A549 (cell line): Measurements from ENCODE around the gene SH3RF3. TPM values are rescaled to one million over a fixed set of nuclear protein-coding genes. Genes with fewer than 3 reads are reported as not detected.
A peak's percentile ranks its signal among the peaks of the same experiment; 100 is the strongest.

Source experiments
- ATAC-seq, 2 experiments: fragments of 200-7000 bp in 1 of 2; fragments of >200 bp in 1 of 2; cut with Nextera tagmentation in 1 of 2; cut with Tn5 transposase in 1 of 2; 3 replicates each; pipeline versions ENCODE4 v1.8.0 to v1.9.1; 2018 to 2020; ENCODE audit warnings: mild to moderate bottlenecking in 1 of 2, moderate library complexity in 1 of 2
- CTCF ChIA-PET: fragments of 300-600 bp; sonication (Branson Sonifier 250); formaldehyde crosslinking; extraction: SDS; loops from one replicate; lab custom pipeline; 2021; ENCODE audit warnings: antibody characterized with exemption, inconsistent platforms; lab: Yijun Ruan, JAX
- POLR2A ChIA-PET: fragments of 350-600 bp; formaldehyde crosslinking; extraction: SDS; loops from one replicate; lab custom pipeline; 2021; ENCODE audit warnings: antibody characterized with exemption, inconsistent platforms; lab: Yijun Ruan, JAX
- DNase-seq, 2 experiments: peaks; one replicate each; pipeline versions ENCODE4 v3.0.0 to v3.0.0-alpha.2; 2011 to 2016; ENCODE audit warnings: low read depth in 1 of 2, low spot score in 1 of 2
- FAIRE-seq: peaks from 2 replicates; lab custom pipeline; 2011; peaks lifted over from hg19 to GRCh38; lab: Jason Lieb, UNC
- H3K27ac ChIP-seq, 2 experiments: fragments of >200 bp; sonication (Bioruptor Twin); formaldehyde crosslinking; 3 replicates each; pipeline ENCODE4 v1.5.1; 2016 to 2017
- H3K4me1 ChIP-seq: fragments of >200 bp; sonication (Bioruptor Twin); formaldehyde crosslinking; 3 replicates; pipeline ENCODE4 v1.6.1; 2016
- H3K4me2 ChIP-seq: fragments of >200 bp; sonication (Bioruptor Twin); formaldehyde crosslinking; 3 replicates; pipeline ENCODE4 v1.6.1; 2016
- H3K4me3 ChIP-seq: fragments of >200 bp; sonication (Bioruptor Twin); formaldehyde crosslinking; 3 replicates; pipeline ENCODE4 v1.5.1; 2016
- H3K9me3 ChIP-seq: fragments of >200 bp; sonication (Bioruptor Twin); formaldehyde crosslinking; 3 replicates; pipeline ENCODE4 v1.6.1; 2016
- BCL3 ChIP-seq: fragments of >200 bp; sonication (Bioruptor Twin); formaldehyde crosslinking; IDR thresholded peaks from 3 replicates; pipeline ENCODE4 v1.6.1; 2016
- CEBPB ChIP-seq, 2 experiments: fragments of >200 bp in 1 of 2; sonication (Bioruptor Twin) in 1 of 2; formaldehyde crosslinking in 1 of 2; IDR thresholded peaks; 2 replicates each; pipeline ENCODE4 v1.6.1; 2012 to 2016
- CHD2 ChIP-seq: fragments of 150-350 bp; IDR thresholded peaks from 2 replicates; pipeline ENCODE4 v1.6.1; 2014; ENCODE audit warnings: low read length; ENCODE audit not compliant: partially characterized antibody
- CHD4 ChIP-seq: fragments of 200-600 bp; sonication (generic); IDR thresholded peaks from 2 replicates; pipeline ENCODE4 v1.6.1; 2016; ENCODE audit warnings: antibody characterized with exemption, mild to moderate bottlenecking, borderline replicate concordance
- EHMT2 ChIP-seq: fragments of 200-600 bp; sonication (generic); IDR thresholded peaks from 2 replicates; pipeline ENCODE4 v1.6.1; 2016; ENCODE audit warnings: antibody characterized with exemption, low read depth, mild to moderate bottlenecking, moderate library complexity
- EP300 ChIP-seq, 2 experiments: fragments of >200 bp; sonication (Bioruptor Twin); formaldehyde crosslinking; IDR thresholded peaks; 2 replicates in 1 of 2; 3 replicates in 1 of 2; pipeline ENCODE4 v1.6.1; 2016 to 2017
- ESRRA ChIP-seq: fragments of 150-350 bp; IDR thresholded peaks from 2 replicates; pipeline ENCODE4 v1.6.1; 2014; ENCODE audit warnings: mild to moderate bottlenecking, low read length, borderline replicate concordance
- FOSB ChIP-seq: fragments of 250-450 bp; sonication (Bioruptor Pico); IDR thresholded peaks from 2 replicates; pipeline ENCODE4 v1.5.0; 2020; ENCODE audit warnings: mild to moderate bottlenecking, moderate library complexity
- FOSL2 ChIP-seq, 2 experiments: fragments of 450-650 bp in 1 of 2; fragments of >200 bp in 1 of 2; sonication (Bioruptor Twin) in 1 of 2; formaldehyde crosslinking; IDR thresholded peaks; 2 replicates each; pipeline versions ENCODE4 v1.5.0 to v1.6.1; 2016 to 2020; ENCODE audit warnings: mild to moderate bottlenecking in 1 of 2, moderate library complexity in 1 of 2
- FOXS1 ChIP-seq: fragments of 250-450 bp; sonication (Bioruptor Pico); IDR thresholded peaks from 2 replicates; pipeline ENCODE4 v1.5.0; 2020; ENCODE audit warnings: mild to moderate bottlenecking, moderate library complexity
- GATA3 ChIP-seq: IDR thresholded peaks from 2 replicates; pipeline ENCODE4 v1.6.1; 2012; ENCODE audit warnings: borderline replicate concordance
- HES2 ChIP-seq: fragments of >200 bp; sonication (Bioruptor Twin); formaldehyde crosslinking; IDR thresholded peaks from 2 replicates; pipeline ENCODE4 v1.6.1; 2016
- HMGXB4 ChIP-seq: fragments of 250-450 bp; sonication (Bioruptor Pico); IDR thresholded peaks from 2 replicates; pipeline ENCODE4 v1.5.0; 2021; ENCODE audit warnings: mild to moderate bottlenecking, moderate library complexity, borderline replicate concordance
- HOXA7 ChIP-seq: fragments of 250-450 bp; sonication (Bioruptor Pico); IDR thresholded peaks from 2 replicates; pipeline ENCODE4 v1.5.0; 2020; ENCODE audit warnings: mild to moderate bottlenecking, moderate library complexity
- KDM1A ChIP-seq: fragments of 200-600 bp; sonication (generic); IDR thresholded peaks from 2 replicates; pipeline ENCODE4 v1.6.1; 2016; ENCODE audit warnings: low read depth, mild to moderate bottlenecking
- MAX ChIP-seq: IDR thresholded peaks from 2 replicates; pipeline ENCODE4 v1.6.1; 2012
- MYC ChIP-seq: IDR thresholded peaks from 2 replicates; pipeline ENCODE4 v1.6.1; 2012; ENCODE audit warnings: mild to moderate bottlenecking, inconsistent platforms, low read length, improper control_type of control experiment, borderline replicate concordance
- NR3C1 ChIP-seq: fragments of >200 bp; sonication (Bioruptor Twin); formaldehyde crosslinking; IDR thresholded peaks from 3 replicates; pipeline ENCODE4 v1.6.1; 2017
- PBX3 ChIP-seq: IDR thresholded peaks from 2 replicates; pipeline ENCODE4 v1.6.1; 2012
- PHF8 ChIP-seq: fragments of 200-600 bp; sonication (generic); IDR thresholded peaks from 2 replicates; pipeline ENCODE4 v1.6.1; 2016; ENCODE audit warnings: low read depth, mild to moderate bottlenecking, antibody characterized with exemption, moderate library complexity, borderline replicate concordance
- POLR2A ChIP-seq: IDR thresholded peaks from 2 replicates; pipeline ENCODE4 v1.6.1; 2012; ENCODE audit warnings: mild to moderate bottlenecking, low read length
- RCOR1 ChIP-seq: fragments of 150-350 bp; IDR thresholded peaks from 2 replicates; pipeline ENCODE4 v1.6.1; 2014; ENCODE audit warnings: antibody characterized with exemption, low read length, low read depth
- REST ChIP-seq: fragments of 200-600 bp; sonication (generic); IDR thresholded peaks from 2 replicates; pipeline ENCODE4 v1.6.1; 2016; ENCODE audit warnings: antibody characterized with exemption, mild to moderate bottlenecking, moderate library complexity
- RNF2 ChIP-seq: fragments of 200-600 bp; sonication (generic); IDR thresholded peaks from 2 replicates; pipeline ENCODE4 v1.6.1; 2016; ENCODE audit warnings: low read depth, mild to moderate bottlenecking, antibody characterized with exemption, moderate library complexity, borderline replicate concordance
- TFCP2L1 ChIP-seq: fragments of 250-450 bp; sonication (Bioruptor Pico); IDR thresholded peaks from 2 replicates; pipeline ENCODE4 v1.5.0; 2021; ENCODE audit warnings: mild to moderate bottlenecking
- USF2 ChIP-seq: fragments of 450-650 bp; IDR thresholded peaks from 2 replicates; pipeline ENCODE4 v1.6.1; 2014; ENCODE audit warnings: antibody characterized with exemption
- ZNF302 ChIP-seq: fragments of 250-450 bp; sonication (Bioruptor Pico); IDR thresholded peaks from 2 replicates; pipeline ENCODE4 v1.9.0; 2021; ENCODE audit warnings: inconsistent platforms, mild to moderate bottlenecking, moderate library complexity
- ZSCAN20 ChIP-seq: fragments of 250-450 bp; sonication (Bioruptor Pico); IDR thresholded peaks from 2 replicates; pipeline ENCODE4 v1.8.0; 2022; ENCODE audit warnings: mild to moderate bottlenecking, moderate library complexity
- WGBS: methylation state at CpG from one replicate; pipeline ENCODE4 v1.1.6; 2017; ENCODE audit errors: missing lambda C conversion rate; 5-methylcytosine and 5-hydroxymethylcytosine counted together
- polyA plus RNA-seq, 4 experiments: library from polyadenylated mRNA; depleted of rRNA in 3 of 4; stranded (reverse); fragments of >200 nt; fragmentation: RNase III in 1 of 4; extraction: RNeasy Plus Mini Kit Qiagen cat#74134 plus additional on column Dnase treatment in 1 of 4; gene quantifications; 2 replicates in 3 of 4; 3 replicates in 1 of 4; pipeline ENCODE4 v1.2.3, GENCODE V29; 2011 to 2017

SH3RF3 gene
- polyA plus RNA-seq, 2 of the 4 experiments (the other 2 are of a cell fraction) = 0.04 to 0.21 TPM

- Histone ChIP-seq H3K4me2 (0 out of 3 replicates have a peak overlapping the region, but pooled peaks have one; percentile 2), H3K4me1 (0 out of 3 replicates have a peak, but pooled peaks cover 5% of the 10 kb centered on the region), H3K4me3 (no peak overlapping the region), H3K9me3 (no peaks in the 10 kb centered on the region), H3K27ac (0 out of 6 replicates have a peak overlapping the region, but pooled peaks of 1 of the 2 experiments have one; percentile 2)
- ChIA-PET CTCF (no interaction called here), POLR2A (no interaction called here)
- FAIRE-seq (no peak), ATAC-seq (peak; percentile 55 to 60; a peak in 4 of 6 replicates), DNase-seq (peak in 1 of 2 experiments; percentile 27)
- 33% methylated on average over 4 of the region's 4 CpGs for WGBS
- no peak for TF ChIP-seq ZSCAN20 (CRISPR knock-in tag)
- TF ChIP-seq GATA3 = no peak
- no peak for TF ChIP-seq RNF2
- no peak for TF ChIP-seq MYC
- TF ChIP-seq PHF8 = no peak
- no peak for TF ChIP-seq MAX
- TF ChIP-seq REST = no peak
- TF ChIP-seq FOSL2 (IDR thresholded peaks at IDR 0.05) = no peak
- TF ChIP-seq FOSL2 (CRISPR knock-in tag; IDR thresholded peaks at IDR 0.05) = no peak
- no peak for TF ChIP-seq EP300 (IDR thresholded peaks at IDR 0.05)
- no peak for TF ChIP-seq HOXA7 (CRISPR knock-in tag)
- TF ChIP-seq ESRRA = no peak
- TF ChIP-seq PBX3 = no peak
- TF ChIP-seq KDM1A = no peak
Measured at GRCh38 chr2:109185338-109185737, 56.3 kb downstream of the SH3RF3 start.

- FAIRE-seq (no peak), DNase-seq (no peak), ATAC-seq (no peak; a peak in 1 of 6 replicates)
- ChIA-PET POLR2A (no interaction called here), CTCF (no interaction called here)
- H3K4me2 ChIP-seq = no peak overlapping the region
- H3K4me1 ChIP-seq = 0 out of 3 replicates have a peak, but pooled peaks cover 5% of the 10 kb centered on the region
- 0 out of 6 replicates have a peak overlapping the region, but pooled peaks of 1 of the 2 experiments have one; percentile 2 for H3K27ac ChIP-seq
- H3K4me3 ChIP-seq = no peak overlapping the region
- H3K9me3 ChIP-seq = no peaks in the 10 kb centered on the region
- WGBS = 55% methylated on average over 16 of the region's 16 CpGs
- no peak for TF ChIP-seq CHD4
- no peak for TF ChIP-seq FOSB (CRISPR knock-in tag)
- no peak for TF ChIP-seq USF2
- TF ChIP-seq NR3C1 = no peak
- TF ChIP-seq CHD2 = no peak
- no peak for TF ChIP-seq FOSL2 (IDR thresholded peaks at IDR 0.05)
- no peak for TF ChIP-seq FOSL2 (CRISPR knock-in tag; IDR thresholded peaks at IDR 0.05)
- TF ChIP-seq BCL3 = no peak
- no peak for TF ChIP-seq FOXS1 (CRISPR knock-in tag)
- TF ChIP-seq RCOR1 = no peak
- no peak for TF ChIP-seq ZNF302 (CRISPR knock-in tag)
- no peak for TF ChIP-seq CEBPB (IDR thresholded peaks at IDR 0.05)
- TF ChIP-seq HES2 = no peak
- no peak for TF ChIP-seq GATA3
- TF ChIP-seq TFCP2L1 = no peak
- no peak for TF ChIP-seq EHMT2
- no peak for TF ChIP-seq HMGXB4
- TF ChIP-seq POLR2A = no peak
Measured at GRCh38 chr2:109185821-109186570, 57.0 kb downstream of the SH3RF3 start.
